Measurements from ENCODE around the gene WDR44.

DNA sequence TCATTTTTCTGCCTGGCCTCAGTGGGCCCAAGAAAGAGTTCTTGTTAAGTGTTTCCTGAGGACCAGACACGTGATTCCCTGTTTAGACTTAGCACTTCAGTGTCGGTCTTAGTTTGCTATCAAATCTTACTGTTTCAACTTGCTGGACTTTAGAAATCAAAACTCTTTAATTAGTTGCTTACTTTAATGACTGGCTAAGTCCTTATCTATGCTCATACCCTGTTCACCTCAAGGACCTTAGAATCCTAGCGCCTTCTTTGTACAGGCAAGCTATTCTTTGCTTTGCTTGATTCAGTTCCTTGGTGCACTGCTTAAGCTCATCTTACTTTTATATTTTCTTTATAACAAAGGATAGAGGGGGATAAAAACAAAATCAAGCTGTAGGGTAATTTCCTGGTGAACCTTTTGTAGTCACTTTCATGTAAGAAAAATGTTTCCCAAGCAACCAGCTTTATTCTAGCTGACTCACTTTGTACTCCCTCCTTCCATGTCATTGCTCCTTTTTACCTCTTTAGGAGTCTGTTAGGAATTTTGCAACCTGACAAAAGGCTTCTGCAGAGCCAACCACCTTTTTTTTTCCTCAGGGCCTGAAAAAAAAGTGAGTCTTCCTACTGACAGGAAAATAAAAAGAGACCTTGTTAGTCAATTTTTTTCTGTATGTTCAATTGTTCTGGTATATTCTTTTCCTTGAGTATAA, 14.7 kb downstream of the WDR44 start:
- no peak for TF ChIP-seq POLR2AphosphoS5 (IDR thresholded peaks at IDR 0.05; ENCODE audit: low read depth, low read length)
- no peak for TF ChIP-seq POLR2A (IDR thresholded peaks at IDR 0.05; ENCODE audit: low read depth, low read length)
- no peak for TF ChIP-seq TAF1 (IDR thresholded peaks at IDR 0.05; ENCODE audit: borderline replicate concordance, low read depth, low read length)

Measured in GM12892 (cell line).